Omental fat pad (tissue), 4 donors: ENCODE data around the gene CNNM3. TPM values are rescaled to one million over a fixed set of nuclear protein-coding genes. Genes with fewer than 3 reads are reported as not detected.

Source experiments
- ATAC-seq: fragments of 150-250 bp; one replicate; pipeline ENCODE4 v1.9.1; 2016; ENCODE audit warnings: mild to moderate bottlenecking, moderate library complexity; ENCODE audit not compliant: low FRiP score
- DNase-seq: peaks from one replicate; pipeline ENCODE4 v3.0.0-alpha.2; 2019; ENCODE audit warnings: low spot score
- CTCF ChIP-seq, 3 donors: fragments of 450-650 bp; IDR thresholded peaks; one replicate each; pipeline ENCODE4 v1.5.1; 2016 to 2017; ENCODE audit warnings: antibody characterized with exemption in 3 of 3, mild to moderate bottlenecking in 3 of 3, moderate library complexity in 2 of 3
- total RNA-seq, 4 donors: library from RNA; depleted of rRNA; stranded (reverse); fragments of >200 nt; gene quantifications; one replicate each; pipeline ENCODE4 v1.1.0, GENCODE V29; 2016

The CNNM3 gene
- total RNA-seq, 4 donors from 2014 or later, result 5.9 to 11.0 (median 9.5) TPM

- TF ChIP-seq CTCF (IDR thresholded peaks at IDR 0.05), result no peak
- DNase-seq (no peak), ATAC-seq (no peak)
These were observed 5.3 kb upstream of the CNNM3 start for GRCh38 chr2:96810783-96811192.

- ATAC-seq (no peak), DNase-seq (no peak)
- TF ChIP-seq CTCF (IDR thresholded peaks at IDR 0.05), result no peak
These were observed 4.2 kb upstream of the CNNM3 start for GRCh38 chr2:96811917-96812316.

- DNase-seq (no peak), ATAC-seq (no peak)
- no peak for TF ChIP-seq CTCF (IDR thresholded peaks at IDR 0.05)
These were observed 2.4 kb upstream of the CNNM3 start for GRCh38 chr2:96813656-96814055.

GRCh38 chr2:96815326-96816126 is 542 bp upstream of the CNNM3 start:
- TF ChIP-seq CTCF (IDR thresholded peaks at IDR 0.05), result no peak
- DNase-seq (no peak), ATAC-seq (peak; percentile 37)

GRCh38 chr2:96816836-96817702 is 1.0 kb downstream of the CNNM3 start:
- DNase-seq, result no peak
- TF ChIP-seq CTCF (IDR thresholded peaks at IDR 0.05), result no peak
- ATAC-seq, result no peak

GRCh38 chr2:96817882-96818281 is 1.8 kb downstream of the CNNM3 start:
- no peak for DNase-seq
- ATAC-seq, result no peak
- no peak for TF ChIP-seq CTCF (IDR thresholded peaks at IDR 0.05)
